HCT116 (cell line): ENCODE measurements around the gene ZNF670. TPM values are rescaled to one million over a fixed set of nuclear protein-coding genes. Genes with fewer than 3 reads are reported as not detected.

ENCODE experiments used
- ATAC-seq: fragments of 200-7000 bp; cut with Tn5 transposase; 2 replicates; pipeline ENCODE4 v1.9.1; 2020; ENCODE audit warnings: mild to moderate bottlenecking, moderate library complexity
- BruUV-seq: library from RNA; stranded (reverse); fragments of 400-500 nt; replicated peaks from 2 replicates; lab custom pipeline; 2021; lab: Mats Ljungman, UMichigan
- CTCF ChIA-PET: fragments of 300-600 bp; sonication (Branson Sonifier 250); formaldehyde crosslinking; loops from one replicate; lab custom pipeline; 2021; ENCODE audit warnings: antibody characterized with exemption; lab: Charles Lee
- POLR2A ChIA-PET: fragments of 300-600, 350-600 bp; sonication (Branson Sonifier 250); formaldehyde crosslinking; loops from one replicate; lab custom pipeline; 2021; ENCODE audit warnings: antibody characterized with exemption; lab: Charles Lee
- RAD21 ChIA-PET, 2 experiments: fragments of 300-600 bp; sonication (Branson Sonifier 250); formaldehyde crosslinking; loops; one replicate each; lab custom pipeline; 2023; ENCODE audit warnings: low total read pairs in 2 of 2; ENCODE audit not compliant: uncharacterized antibody in 2 of 2, unreplicated experiment in 2 of 2, low non-redundant PET in 1 of 2; lab: Charles Lee
- DNase-seq: peaks from one replicate; pipeline ENCODE4 v3.0.0-alpha.2; 2010; ENCODE audit warnings: low read depth, low spot score
- H2AFZ ChIP-seq: fragments of 200-600 bp; shearing (Covaris generic), sonication (generic); 2 replicates; pipeline ENCODE4 v1.6.1; 2017; ENCODE audit warnings: low read depth, mixed run types, mixed read lengths, antibody characterized with exemption, low read length; ENCODE audit not compliant: poor library complexity, severe bottlenecking
- H3K27ac ChIP-seq: 2 replicates; pipeline ENCODE4 v1.5.1; 2012; ENCODE audit warnings: low read depth, low read length
- H3K27me3 ChIP-seq: fragments of 200-600 bp; sonication (generic); 2 replicates; pipeline ENCODE4 v1.6.1; 2016; ENCODE audit warnings: mixed run types, low read length, mixed read lengths; ENCODE audit not compliant: insufficient read depth
- H3K36me3 ChIP-seq, 2 experiments: fragments of 200-500 bp in 1 of 2; fragments of 200-600 bp in 1 of 2; sonication (Bioruptor generic) in 1 of 2; sonication (generic) in 1 of 2; 2 replicates each; pipeline versions ENCODE4 v1.5.1 to v1.6.1; 2014 to 2016; ENCODE audit warnings: low read length in 2 of 2, inconsistent platforms in 1 of 2, mixed read lengths in 1 of 2, mixed run types in 1 of 2; ENCODE audit not compliant: insufficient read depth in 2 of 2, control insufficient read depth in 1 of 2
- H3K4me1 ChIP-seq, 2 experiments: fragments of 200-600 bp in 1 of 2; sonication (generic) in 1 of 2; 2 replicates each; pipeline versions ENCODE4 v1.5.1 to v1.6.1; 2012 to 2017; ENCODE audit warnings: low read length in 2 of 2, inconsistent platforms in 1 of 2, mild to moderate bottlenecking in 1 of 2, mixed read lengths in 1 of 2, mixed run types in 1 of 2, moderate library complexity in 1 of 2; ENCODE audit not compliant: insufficient read depth in 2 of 2, control insufficient read depth in 1 of 2
- H3K4me2 ChIP-seq: fragments of 200-600 bp; sonication (generic); 2 replicates; pipeline ENCODE4 v1.6.1; 2017; ENCODE audit warnings: mixed run types, low read length, mixed read lengths
- H3K4me3 ChIP-seq, 2 experiments: fragments of 200-600 bp in 1 of 2; sonication (generic) in 1 of 2; replicated peaks in 1 of 2; 2 replicates each; pipeline ENCODE4 v1.5.1; 2011 to 2016; ENCODE audit warnings: low read length in 2 of 2, control low read depth in 1 of 2, low read depth in 1 of 2, mild to moderate bottlenecking in 1 of 2, mixed read lengths in 1 of 2, mixed run types in 1 of 2
- H3K79me2 ChIP-seq: fragments of 200-600 bp; sonication (generic); 2 replicates; pipeline ENCODE4 v1.6.1; 2017; ENCODE audit warnings: mild to moderate bottlenecking, mixed run types, low read length, moderate library complexity, mixed read lengths; ENCODE audit not compliant: insufficient read depth
- H3K9ac ChIP-seq: fragments of 200-600 bp; sonication (generic); 2 replicates; pipeline ENCODE4 v1.6.1; 2016; ENCODE audit warnings: low read length, mixed read lengths
- H3K9me2 ChIP-seq: fragments of 200-600 bp; sonication (generic), shearing (Covaris generic); 2 replicates; pipeline ENCODE4 v1.6.1; 2017; ENCODE audit warnings: mixed run types, mild to moderate bottlenecking, moderate library complexity; ENCODE audit not compliant: insufficient read depth
- H3K9me3 ChIP-seq, 2 experiments: fragments of 200-500 bp in 1 of 2; fragments of 200-600 bp in 1 of 2; sonication (Bioruptor generic) in 1 of 2; sonication (generic) in 1 of 2; 2 replicates each; pipeline ENCODE4 v1.6.1; 2014 to 2017; ENCODE audit warnings: low read length in 2 of 2, mixed read lengths in 2 of 2, inconsistent platforms in 1 of 2, low read depth in 1 of 2, mild to moderate bottlenecking in 1 of 2, mixed run types in 1 of 2, moderate library complexity in 1 of 2; ENCODE audit not compliant: control insufficient read depth in 1 of 2, insufficient read depth in 1 of 2
- H4K20me1 ChIP-seq: fragments of 200-600 bp; sonication (generic), shearing (Covaris generic); 2 replicates; pipeline ENCODE4 v1.6.1; 2017; ENCODE audit warnings: mixed run types, mild to moderate bottlenecking, moderate library complexity; ENCODE audit not compliant: insufficient read depth
- ATF3 ChIP-seq: IDR thresholded peaks from 2 replicates; pipeline ENCODE4 v1.6.1; 2012
- CEBPB ChIP-seq: IDR thresholded peaks from 2 replicates; pipeline ENCODE4 v1.6.1; 2012; ENCODE audit warnings: low read depth
- CTCF ChIP-seq, 3 experiments: fragments of 200-600 bp in 1 of 3; sonication (generic) in 1 of 3; IDR thresholded peaks in 2 of 3; conservative IDR thresholded peaks in 1 of 3; 2 replicates each; pipeline ENCODE4 v1.5.1; 2012 to 2017; ENCODE audit warnings: low read depth in 2 of 3, low read length in 2 of 3, antibody characterized with exemption in 1 of 3, borderline replicate concordance in 1 of 3, control low read depth in 1 of 3, mild to moderate bottlenecking in 1 of 3, mixed read lengths in 1 of 3, mixed run types in 1 of 3, moderate library complexity in 1 of 3; ENCODE audit not compliant: insufficient read depth in 1 of 3
- EGR1 ChIP-seq: IDR thresholded peaks from 2 replicates; pipeline ENCODE4 v1.6.1; 2012; ENCODE audit warnings: low read depth
- ELF1 ChIP-seq: IDR thresholded peaks from 2 replicates; pipeline ENCODE4 v1.6.1; 2012; ENCODE audit warnings: low read depth, borderline replicate concordance
- EZH2 ChIP-seq: fragments of 200-600 bp; sonication (generic); IDR thresholded peaks from 2 replicates; pipeline ENCODE4 v1.6.1; 2017; ENCODE audit warnings: antibody characterized with exemption, mixed run types
- FOSL1 ChIP-seq: IDR thresholded peaks from 2 replicates; pipeline ENCODE4 v1.6.1; 2012; ENCODE audit warnings: low read depth
- MAX ChIP-seq: IDR thresholded peaks from 2 replicates; pipeline ENCODE4 v1.6.1; 2012
- POLR2A ChIP-seq: IDR thresholded peaks from 2 replicates; pipeline ENCODE4 v1.7.0; 2011; ENCODE audit warnings: borderline replicate concordance; ENCODE audit not compliant: insufficient read depth, insufficient read length; ENCODE audit errors: extremely low read depth
- POLR2AphosphoS5 ChIP-seq: IDR thresholded peaks from 2 replicates; pipeline ENCODE4 v1.6.1; 2011; ENCODE audit warnings: mild to moderate bottlenecking, low read depth, low read length, moderate library complexity
- RAD21 ChIP-seq: IDR thresholded peaks from 2 replicates; pipeline ENCODE4 v1.6.1; 2012; ENCODE audit warnings: low read depth, mild to moderate bottlenecking
- REST ChIP-seq: IDR thresholded peaks from 2 replicates; pipeline ENCODE4 v1.6.1; 2012; ENCODE audit warnings: low read depth
- SIN3A ChIP-seq: IDR thresholded peaks from 2 replicates; pipeline ENCODE4 v1.6.1; 2012; ENCODE audit warnings: low read depth
- SRF ChIP-seq: IDR thresholded peaks from 2 replicates; pipeline ENCODE4 v1.6.1; 2012; ENCODE audit warnings: low read depth
- TCF7L2 ChIP-seq: IDR thresholded peaks from 2 replicates; pipeline ENCODE4 v1.7.0; 2011; ENCODE audit warnings: borderline replicate concordance, inconsistent platforms; ENCODE audit not compliant: insufficient read depth, insufficient read length; ENCODE audit errors: extremely low read depth
- YY1 ChIP-seq: IDR thresholded peaks from 2 replicates; pipeline ENCODE4 v1.6.1; 2011; ENCODE audit warnings: low read length, low read depth, moderate library complexity, mild to moderate bottlenecking; ENCODE audit not compliant: insufficient replicate concordance; ENCODE audit errors: extremely low read depth
- ZFX ChIP-seq: fragments of 450-650 bp; IDR thresholded peaks from 2 replicates; pipeline ENCODE4 v1.6.1; 2017
- ZNF274 ChIP-seq: fragments of 200-500 bp; sonication (Bioruptor generic); IDR thresholded peaks from 2 replicates; pipeline ENCODE4 v1.6.1; 2014; ENCODE audit warnings: mild to moderate bottlenecking, low read depth, low read length, inconsistent platforms
- intact Hi-C: fragments of 100-400 bp; cut with micrococcal nuclease; formaldehyde crosslinking; loops from 2 replicates; pipeline ENCODE4 v1.10.0; 2022
- total RNA-seq: library from RNA; stranded (reverse); gene quantifications from one replicate; pipeline ENCODE4 v1.2.1, GENCODE V29; 2021; ENCODE audit not compliant: unreplicated experiment

Gene ZNF670
- total RNA-seq, 1 experiment from 2014 or later, result 6.9 TPM

- no peak overlapping the region for H3K27ac ChIP-seq
- intact Hi-C loops, result no loop called here
- no peak overlapping the region for H3K4me3 ChIP-seq
- DNase-seq (no peak), ATAC-seq (no peak)
- no peaks in the 10 kb centered on the region for H4K20me1 ChIP-seq
- POLR2A ChIA-PET, result interaction anchor here (0.7 kb wide), 1 partner anchor 341 kb away, joined by 3 read pairs; no protein-coding TSS in a partner anchor
- peaks cover 26% of the 10 kb centered on the region for H3K79me2 ChIP-seq
- no peak overlapping the region for H2AFZ ChIP-seq
- H3K4me2 ChIP-seq, result no peak overlapping the region
- H3K9me2 ChIP-seq, result no peaks in the 10 kb centered on the region
- no peaks in the 10 kb centered on the region for H3K27me3 ChIP-seq
- CTCF ChIA-PET, result no interaction called here
- H3K36me3 ChIP-seq, result no peaks in the 10 kb centered on the region
- RAD21 ChIA-PET, result no interaction called here
- no TSS peak for BruUV-seq
- TF ChIP-seq ATF3, result no peak
- TF ChIP-seq TCF7L2, result no peak
- TF ChIP-seq CEBPB, result no peak
- TF ChIP-seq SRF, result no peak
- TF ChIP-seq EZH2, result no peak
- no peak for TF ChIP-seq ELF1
- TF ChIP-seq MAX, result no peak
- no peak for TF ChIP-seq SIN3A
- no peak for TF ChIP-seq RAD21
- no peak for TF ChIP-seq POLR2A
- TF ChIP-seq ZFX, result no peak
- TF ChIP-seq CTCF (IDR thresholded peaks at IDR 0.05 in 2 of 3, conservative IDR thresholded peaks at IDR 0.05 in 1 of 3; ENCODE audit: borderline replicate concordance in 1 of 3, insufficient read depth in 1 of 3, low read depth in 2 of 3, low read length in 2 of 3), result no peak
- no peak for TF ChIP-seq POLR2AphosphoS5
- TF ChIP-seq FOSL1, result no peak
- no peak for TF ChIP-seq EGR1
- TF ChIP-seq REST, result no peak
- no peak for TF ChIP-seq YY1
- TF ChIP-seq ZNF274, result no peak
- no peak overlapping the region for H3K9ac ChIP-seq
- peaks cover 31 to 38% of the 10 kb centered on the region in 2 experiments; a peak in 3 of 4 replicates for H3K9me3 ChIP-seq
- no peaks in the 10 kb centered on the region for H3K4me1 ChIP-seq
These were observed 31.4 kb downstream of the ZNF670 start for GRCh38 chr1:247047260-247047659.
